H1 (cell line): ENCODE data around the gene JAKMIP2. TPM values are rescaled to one million over a fixed set of nuclear protein-coding genes. Genes with fewer than 3 reads are reported as not detected.

Experiments
- CTCF ChIA-PET: fragments of 300-600 bp; sonication (Branson Sonifier 250); formaldehyde crosslinking; loops from one replicate; lab custom pipeline; 2021; ENCODE audit not compliant: partially characterized antibody; lab: Charles Lee
- POLR2A ChIA-PET: fragments of 300-600 bp; sonication (Branson Sonifier 250); formaldehyde crosslinking; loops from one replicate; lab custom pipeline; 2021; ENCODE audit warnings: inconsistent platforms; ENCODE audit not compliant: partially characterized antibody; lab: Charles Lee
- DNase-seq, 2 experiments: peaks; one replicate each; pipeline versions ENCODE4 v3.0.0 to v3.0.0-alpha.2; 2010 to 2022; ENCODE audit warnings: low spot score in 2 of 2, low read depth in 1 of 2, mixed read lengths in 1 of 2
- FAIRE-seq: peaks from 2 replicates; lab custom pipeline; 2011; peaks lifted over from hg19 to GRCh38; lab: Jason Lieb, UNC
- H2AFZ ChIP-seq: 2 replicates; pipeline ENCODE4 v1.8.1; 2012; ENCODE audit warnings: low read length, inconsistent platforms
- H2AK5ac ChIP-seq: 2 replicates; pipeline ENCODE4 v1.6.1; 2013; ENCODE audit warnings: low read depth, low read length
- H2BK120ac ChIP-seq: replicated peaks from 2 replicates; pipeline ENCODE3; 2013; ENCODE audit warnings: low read depth, low read length, inconsistent platforms
- H2BK12ac ChIP-seq: 2 replicates; pipeline ENCODE4 v1.6.1; 2013; ENCODE audit warnings: low read depth, low read length
- H2BK15ac ChIP-seq: 2 replicates; pipeline ENCODE4 v1.6.1; 2013; ENCODE audit warnings: low read length
- H2BK20ac ChIP-seq: 2 replicates; pipeline ENCODE4 v1.6.1; 2013; ENCODE audit warnings: low read length
- H2BK5ac ChIP-seq: 2 replicates; pipeline ENCODE4 v1.6.1; 2013; ENCODE audit warnings: low read depth, low read length
- H3K14ac ChIP-seq: 2 replicates; pipeline ENCODE4 v1.6.1; 2013; ENCODE audit warnings: inconsistent platforms; ENCODE audit not compliant: insufficient read length
- H3K18ac ChIP-seq: 2 replicates; pipeline ENCODE4 v1.6.1; 2013; ENCODE audit warnings: low read length; ENCODE audit errors: extremely low read depth
- H3K23ac ChIP-seq: 2 replicates; pipeline ENCODE4 v1.6.1; 2013; ENCODE audit warnings: inconsistent platforms; ENCODE audit not compliant: insufficient read length
- H3K23me2 ChIP-seq: 2 replicates; pipeline ENCODE4 v1.6.1; 2013; ENCODE audit warnings: low read depth, low read length
- H3K27ac ChIP-seq: 2 replicates; pipeline ENCODE4 v1.6.1; 2011; ENCODE audit warnings: low read depth, low read length, inconsistent platforms
- H3K27me3 ChIP-seq, 4 experiments: replicated peaks in 1 of 4; 1 replicate in 1 of 4; 2 replicates in 3 of 4; pipeline versions ENCODE4 v1.6.1 to v1.8.1; 2011 to 2013; ENCODE audit warnings: low read length in 3 of 4, mild to moderate bottlenecking in 3 of 4, inconsistent platforms in 2 of 4, mixed read lengths in 2 of 4, moderate library complexity in 1 of 4; ENCODE audit not compliant: control insufficient read depth in 3 of 4, insufficient read depth in 3 of 4; ENCODE audit errors: extremely low read depth in 1 of 4
- H3K36me3 ChIP-seq, 4 experiments: 2 replicates each; pipeline versions ENCODE4 v1.6.1 to v1.8.1; 2011 to 2013; ENCODE audit warnings: mild to moderate bottlenecking in 4 of 4, low read length in 3 of 4, moderate library complexity in 2 of 4, control low read depth in 1 of 4, inconsistent platforms in 1 of 4; ENCODE audit not compliant: insufficient read depth in 4 of 4, control insufficient read depth in 2 of 4
- H3K4ac ChIP-seq: replicated peaks from 2 replicates; pipeline ENCODE3; 2013; ENCODE audit warnings: low read length, low read depth, mixed read lengths, inconsistent platforms; ENCODE audit not compliant: insufficient read length
- H3K4me1 ChIP-seq, 4 experiments: replicated peaks in 1 of 4; 1 replicate in 1 of 4; 2 replicates in 3 of 4; pipeline versions ENCODE4 v1.6.1 to v1.8.1; 2011 to 2013; ENCODE audit warnings: low read length in 3 of 4, inconsistent platforms in 2 of 4, mixed read lengths in 1 of 4; ENCODE audit not compliant: insufficient read depth in 4 of 4, control insufficient read depth in 3 of 4
- H3K4me2 ChIP-seq, 2 experiments: 2 replicates each; pipeline versions ENCODE4 v1.6.1 to v1.8.1; 2011 to 2013; ENCODE audit warnings: low read depth in 2 of 2, low read length in 2 of 2, control low read depth in 1 of 2, inconsistent platforms in 1 of 2, mild to moderate bottlenecking in 1 of 2; ENCODE audit not compliant: insufficient read depth in 1 of 2
- H3K4me3 ChIP-seq, 4 experiments: fragments of 200-600, 300-600 bp in 1 of 4; sonication (generic), shearing (Covaris generic), sonication (Bioruptor Twin) in 1 of 4; 2 replicates each; pipeline versions ENCODE4 v1.5.1 to v1.8.1; 2011 to 2016; ENCODE audit warnings: low read length in 4 of 4, low read depth in 3 of 4, control low read depth in 2 of 4, inconsistent platforms in 2 of 4, mild to moderate bottlenecking in 2 of 4, mixed read lengths in 1 of 4, moderate library complexity in 1 of 4; ENCODE audit not compliant: insufficient read depth in 2 of 4; ENCODE audit errors: extremely low read depth in 1 of 4
- H3K56ac ChIP-seq: replicated peaks from 2 replicates; pipeline ENCODE3; 2013; ENCODE audit warnings: low read depth, mild to moderate bottlenecking, mixed read lengths, low read length, inconsistent platforms; ENCODE audit not compliant: insufficient read length
- H3K79me1 ChIP-seq: 2 replicates; pipeline ENCODE4 v1.6.1; 2013; ENCODE audit warnings: low read depth, low read length, control low read depth
- H3K79me2 ChIP-seq, 2 experiments: 2 replicates each; pipeline versions ENCODE4 v1.6.1 to v1.8.1; 2012 to 2013; ENCODE audit warnings: low read length in 2 of 2, mild to moderate bottlenecking in 2 of 2, inconsistent platforms in 1 of 2; ENCODE audit not compliant: insufficient read depth in 2 of 2, control insufficient read depth in 1 of 2
- H3K9ac ChIP-seq, 4 experiments: replicated peaks in 1 of 4; 1 replicate in 1 of 4; 2 replicates in 3 of 4; pipeline versions ENCODE4 v1.6.1 to v1.8.1; 2011 to 2013; ENCODE audit warnings: low read depth in 3 of 4, low read length in 3 of 4, control low read depth in 2 of 4, mild to moderate bottlenecking in 2 of 4, moderate library complexity in 2 of 4, inconsistent platforms in 1 of 4; ENCODE audit errors: extremely low read depth in 1 of 4
- H3K9me3 ChIP-seq, 2 experiments: 2 replicates each; pipeline versions ENCODE4 v1.6.1 to v1.8.1; 2012 to 2013; ENCODE audit warnings: mild to moderate bottlenecking in 2 of 2, moderate library complexity in 2 of 2, control low read depth in 1 of 2, inconsistent platforms in 1 of 2, low read depth in 1 of 2, low read length in 1 of 2, mixed read lengths in 1 of 2; ENCODE audit not compliant: insufficient read depth in 2 of 2
- H4K20me1 ChIP-seq, 2 experiments: replicated peaks in 1 of 2; 2 replicates each; pipeline versions ENCODE3 to v1.8.1; 2011 to 2013; ENCODE audit warnings: inconsistent platforms in 2 of 2, low read length in 2 of 2, mild to moderate bottlenecking in 1 of 2; ENCODE audit not compliant: insufficient read depth in 2 of 2, control insufficient read depth in 1 of 2
- H4K5ac ChIP-seq: 2 replicates; pipeline ENCODE4 v1.6.1; 2013; ENCODE audit warnings: low read length, low read depth, mixed read lengths, inconsistent platforms; ENCODE audit not compliant: insufficient read length
- H4K8ac ChIP-seq: 2 replicates; pipeline ENCODE4 v1.8.0; 2013; ENCODE audit warnings: mild to moderate bottlenecking, moderate library complexity, low read length, inconsistent platforms; ENCODE audit not compliant: insufficient read depth; ENCODE audit errors: extremely low read depth
- H4K91ac ChIP-seq: replicated peaks from 2 replicates; pipeline ENCODE3; 2013; ENCODE audit warnings: low read length, mixed read lengths, inconsistent platforms; ENCODE audit not compliant: insufficient read length
- CHD2 ChIP-seq: IDR thresholded peaks from 2 replicates; pipeline ENCODE4 v1.6.1; 2012; ENCODE audit warnings: low read length, improper control_type of control experiment
- EZH2 ChIP-seq: fragments of 200-600 bp; sonication (generic); IDR thresholded peaks from 2 replicates; pipeline ENCODE4 v1.7.1; 2012; ENCODE audit warnings: low read depth, mild to moderate bottlenecking, moderate library complexity, low read length, inconsistent platforms; ENCODE audit not compliant: severe bottlenecking
- JUND ChIP-seq: IDR thresholded peaks from 2 replicates; pipeline ENCODE4 v1.6.1; 2011; ENCODE audit warnings: mild to moderate bottlenecking, improper control_type of control experiment, low read length
- KDM4A ChIP-seq: IDR thresholded peaks from one replicate; pipeline ENCODE4 v1.7.1; 2012; ENCODE audit warnings: low read depth, mild to moderate bottlenecking, moderate library complexity, low read length, inconsistent platforms; ENCODE audit not compliant: severe bottlenecking
- MAFK ChIP-seq: IDR thresholded peaks from 2 replicates; pipeline ENCODE4 v1.6.1; 2012; ENCODE audit warnings: low read depth, mild to moderate bottlenecking, improper control_type of control experiment, low read length
- PHF8 ChIP-seq: fragments of 200-600 bp; sonication (generic); conservative IDR thresholded peaks from 2 replicates; pipeline ENCODE4 v1.7.1; 2012; ENCODE audit warnings: low read depth, mild to moderate bottlenecking, inconsistent platforms, low read length, moderate library complexity
- POLR2AphosphoS5 ChIP-seq: IDR thresholded peaks from 2 replicates; pipeline ENCODE4 v1.6.1; 2011; ENCODE audit warnings: low read depth, low read length
- POU5F1 ChIP-seq: IDR thresholded peaks from 2 replicates; pipeline ENCODE4 v1.6.1; 2011; ENCODE audit warnings: low read depth, mild to moderate bottlenecking, low read length, moderate library complexity
- SIRT6 ChIP-seq: IDR thresholded peaks from one replicate; pipeline ENCODE4 v1.7.1; 2012; ENCODE audit warnings: low read length, inconsistent platforms
- TAF7 ChIP-seq: optimal IDR thresholded peaks from 2 replicates; pipeline ENCODE3; 2011; ENCODE audit warnings: low read depth, mild to moderate bottlenecking, inconsistent platforms, low read length, moderate library complexity, borderline replicate concordance
- WGBS, 2 experiments: shearing (Covaris generic) in 1 of 2; methylation state at CpG; one replicate each; pipeline versions ENCODE4 v1.1.6 to v1.1.7; 2013 to 2015; ENCODE audit warnings: low lambda C conversion rate in 2 of 2, mixed read lengths in 2 of 2, inconsistent platforms in 1 of 2, low coverage in 1 of 2, missing lambda C conversion rate in 1 of 2; ENCODE audit not compliant: insufficient replicate concordance in 2 of 2, insufficient coverage in 1 of 2, insufficient read length in 1 of 2; ENCODE audit errors: extremely low coverage in 1 of 2, missing lambda C conversion rate in 1 of 2; 5-methylcytosine and 5-hydroxymethylcytosine counted together
- polyA plus RNA-seq, 7 experiments: library from polyadenylated mRNA; depleted of rRNA in 3 of 7; stranded (reverse) in 5 of 7; unstranded in 2 of 7; fragments of >200 nt in 5 of 7; fragments of 200-250 nt in 2 of 7; gene quantifications; 1 replicate in 5 of 7; 2 replicates in 1 of 7; 4 replicates in 1 of 7; pipeline versions ENCODE4 v1.2.1 to v1.2.3, GENCODE V29; 2011 to 2013; ENCODE audit warnings: missing spikeins in 2 of 7, mixed read lengths in 2 of 7
- total RNA-seq: library from RNA; stranded (reverse); fragmentation: NEBNext Ultra II Directional; extraction: Animal tissue kit (Norgen Biotek cat#: 25700); gene quantifications from 2 replicates; pipeline ENCODE4 v1.2.1, GENCODE V29; 2021
- TF ChIP-seq, protein P1 (sequence below): IDR thresholded peaks from 2 replicates; pipeline ENCODE4 v1.6.1; 2012; ENCODE audit warnings: inconsistent platforms

JAKMIP2 gene
- total and polyA plus RNA-seq, 2 of the 8 experiments (the other 6 are each of a cell fraction or from before 2014, with no cell fraction given), result 2.4 to 13.6 TPM

DNA sequence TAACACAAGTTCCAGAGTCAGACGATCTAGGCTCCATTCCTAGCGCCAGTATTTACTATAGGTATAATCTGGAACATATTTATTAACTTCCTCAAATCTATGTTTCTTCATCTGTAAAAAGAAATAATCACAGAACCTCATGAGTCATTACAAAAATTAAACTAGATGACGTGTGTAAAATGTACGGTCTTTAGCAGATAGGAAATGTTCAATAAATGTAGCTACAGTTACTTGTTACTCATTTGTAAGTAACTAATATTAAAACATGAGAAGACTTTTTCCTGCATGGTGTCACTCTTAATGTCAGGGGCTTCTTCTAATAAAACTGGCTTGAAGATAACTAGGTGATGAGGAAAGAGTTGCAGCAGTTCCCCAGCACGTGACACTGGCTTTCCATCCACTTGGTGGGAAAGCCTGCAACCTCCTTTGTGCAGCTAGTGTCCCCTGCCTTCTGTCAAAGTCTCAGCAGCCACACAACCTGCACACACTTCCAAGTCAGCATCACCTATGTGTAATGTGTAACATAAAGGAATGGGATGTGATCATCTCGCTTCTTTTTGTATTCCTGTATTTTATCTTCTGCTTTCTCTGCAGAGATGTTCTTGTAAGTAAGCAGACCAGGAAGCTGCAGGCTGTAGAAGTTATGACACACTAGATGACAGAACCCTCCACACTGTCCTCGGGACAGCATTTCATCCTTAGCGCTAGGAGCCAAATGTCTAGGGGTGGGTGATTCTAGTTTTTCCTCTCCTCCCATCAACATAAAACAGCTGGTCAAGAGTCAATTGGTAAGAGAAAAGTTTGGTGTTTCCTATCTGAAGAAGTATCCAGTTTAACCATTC is 1.8 kb upstream of the JAKMIP2 start:
- no peak for DNase-seq
- CTCF ChIA-PET, result interaction anchor here (0.6 to 0.9 kb wide), 5 partner anchors 36 to 156 kb away, joined by 3 to 4 read pairs (median 3); no protein-coding TSS in a partner anchor
- TF ChIP-seq PHF8 (no peak), MAFK (no peak), TAF7 (no peak), KDM4A (no peak), SIRT6 (no peak), POU5F1 (no peak), CHD2 (no peak), JUND (no peak), EZH2 (no peak), POLR2AphosphoS5 (no peak)
- TF ChIP-seq, protein P1, sequence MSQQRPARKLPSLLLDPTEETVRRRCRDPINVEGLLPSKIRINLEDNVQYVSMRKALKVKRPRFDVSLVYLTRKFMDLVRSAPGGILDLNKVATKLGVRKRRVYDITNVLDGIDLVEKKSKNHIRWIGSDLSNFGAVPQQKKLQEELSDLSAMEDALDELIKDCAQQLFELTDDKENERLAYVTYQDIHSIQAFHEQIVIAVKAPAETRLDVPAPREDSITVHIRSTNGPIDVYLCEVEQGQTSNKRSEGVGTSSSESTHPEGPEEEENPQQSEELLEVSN, result no peak

More for the DNA sequence above, 1.8 kb upstream of the JAKMIP2 start:
- Histone ChIP-seq H4K20me1 (no peaks in the 10 kb centered on the region), H3K56ac (no peak overlapping the region), H3K27ac (no peak overlapping the region), H2BK15ac (no peak overlapping the region), H2BK12ac (no peak overlapping the region), H3K23me2 (peaks cover 5% of the 10 kb centered on the region; the same call in 1 of the 2 replicates), H3K14ac (no peak overlapping the region), H3K27me3 (no peaks in the 10 kb centered on the region), H2BK120ac (no peak overlapping the region), H2BK20ac (peak overlapping the region; percentile 27; the same call in 1 of the 2 replicates), H3K18ac (0 out of 2 replicates have a peak overlapping the region, but pooled peaks have one; percentile 9), H3K9me3 (no peaks in the 10 kb centered on the region), H3K4me1 (peaks cover 0 to 5% (median 2%) of the 10 kb centered on the region in 4 experiments; a peak in 2 of 7 replicates), H3K23ac (no peak overlapping the region), H3K79me2 (peaks cover 0 to 25% of the 10 kb centered on the region in 2 experiments; a peak in 2 of 4 replicates), H2AK5ac (no peak overlapping the region), H4K91ac (no peak overlapping the region), H3K79me1 (no peaks in the 10 kb centered on the region), H2BK5ac (no peak overlapping the region), H4K5ac (no peak overlapping the region), H3K36me3 (no peaks in the 10 kb centered on the region), H3K4ac (no peak overlapping the region), H2AFZ (0 out of 2 replicates have a peak overlapping the region, but pooled peaks have one; percentile 29), H3K9ac (no peak overlapping the region), H3K4me3 (no peak overlapping the region), H4K8ac (no peak overlapping the region), H3K4me2 (no peak overlapping the region)
- no peak for FAIRE-seq
- WGBS, 2 experiments, result 91% methylated on average over 8 of the region's 8 CpGs; no CpG with 5 or more reads in 1 of the 2 experiments
- POLR2A ChIA-PET, result no interaction called here
